Keratinocyte (primary cell): ENCODE results near the gene ZNF300.

Source experiments
- EZH2 ChIP-seq: IDR thresholded peaks from one replicate; pipeline ENCODE4 v1.6.1; 2012; ENCODE audit warnings: inconsistent platforms, mild to moderate bottlenecking, low read length, moderate library complexity
- TF ChIP-seq, protein P1 (sequence below), 3 experiments: IDR thresholded peaks in 1 of 3; conservative IDR thresholded peaks in 1 of 3; optimal IDR thresholded peaks in 1 of 3; 2 replicates in 2 of 3; 3 replicates in 1 of 3; pipeline versions ENCODE3 to v1.5.1; 2011; ENCODE audit warnings: low read length in 3 of 3, mild to moderate bottlenecking in 3 of 3, moderate library complexity in 2 of 3, control low read depth in 1 of 3, inconsistent platforms in 1 of 3; ENCODE audit not compliant: insufficient read depth in 2 of 3; ENCODE audit errors: extremely low read depth in 1 of 3

DNA sequence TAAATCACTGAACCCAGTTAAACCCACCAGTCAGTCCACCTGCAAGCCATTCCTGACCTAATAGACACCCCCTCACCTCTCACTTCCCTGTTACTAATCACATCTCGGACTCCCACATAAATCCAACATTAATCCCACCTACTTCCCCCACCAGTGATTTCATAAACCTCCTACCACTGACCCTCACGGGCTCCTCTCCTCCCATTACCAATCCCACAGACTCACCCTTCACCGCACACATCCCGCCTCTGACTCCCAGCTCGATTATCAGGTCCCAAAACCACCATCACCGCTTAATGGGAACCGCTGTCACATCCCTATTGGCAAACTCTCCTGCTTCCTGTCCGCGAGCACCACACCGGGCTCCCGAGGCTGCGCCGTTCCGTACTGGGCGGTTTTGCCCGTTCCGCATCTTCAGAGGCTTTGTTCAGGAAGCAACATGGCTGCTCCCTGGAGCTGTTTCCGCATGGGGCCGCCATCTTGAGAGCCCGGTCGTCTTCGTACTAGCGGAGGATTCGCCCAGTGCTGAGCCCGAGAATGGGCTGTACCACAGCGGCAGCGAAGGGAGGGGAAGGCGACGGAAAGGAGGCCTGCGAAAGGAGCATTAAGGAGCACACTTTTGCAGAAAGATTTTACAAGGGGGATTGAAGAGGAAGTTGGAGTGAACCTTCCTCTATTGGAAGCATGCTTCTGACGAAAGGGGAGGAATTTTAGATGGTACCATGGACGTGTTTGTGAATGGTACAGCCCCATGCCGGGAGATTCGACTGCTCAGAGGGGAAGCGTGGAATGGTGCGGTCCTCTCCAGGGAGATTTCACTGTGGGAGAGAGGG, at the start of gene ZNF300:
- TF ChIP-seq, protein P1, sequence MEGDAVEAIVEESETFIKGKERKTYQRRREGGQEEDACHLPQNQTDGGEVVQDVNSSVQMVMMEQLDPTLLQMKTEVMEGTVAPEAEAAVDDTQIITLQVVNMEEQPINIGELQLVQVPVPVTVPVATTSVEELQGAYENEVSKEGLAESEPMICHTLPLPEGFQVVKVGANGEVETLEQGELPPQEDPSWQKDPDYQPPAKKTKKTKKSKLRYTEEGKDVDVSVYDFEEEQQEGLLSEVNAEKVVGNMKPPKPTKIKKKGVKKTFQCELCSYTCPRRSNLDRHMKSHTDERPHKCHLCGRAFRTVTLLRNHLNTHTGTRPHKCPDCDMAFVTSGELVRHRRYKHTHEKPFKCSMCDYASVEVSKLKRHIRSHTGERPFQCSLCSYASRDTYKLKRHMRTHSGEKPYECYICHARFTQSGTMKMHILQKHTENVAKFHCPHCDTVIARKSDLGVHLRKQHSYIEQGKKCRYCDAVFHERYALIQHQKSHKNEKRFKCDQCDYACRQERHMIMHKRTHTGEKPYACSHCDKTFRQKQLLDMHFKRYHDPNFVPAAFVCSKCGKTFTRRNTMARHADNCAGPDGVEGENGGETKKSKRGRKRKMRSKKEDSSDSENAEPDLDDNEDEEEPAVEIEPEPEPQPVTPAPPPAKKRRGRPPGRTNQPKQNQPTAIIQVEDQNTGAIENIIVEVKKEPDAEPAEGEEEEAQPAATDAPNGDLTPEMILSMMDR (optimal IDR thresholded peaks at IDR 0.05 in 1 of 3, IDR thresholded peaks at IDR 0.05 in 1 of 3, conservative IDR thresholded peaks at IDR 0.05 in 1 of 3; ENCODE audit: extremely low read depth in 1 of 3, insufficient read depth in 2 of 3, low read length in 3 of 3): no peak
- no peak for TF ChIP-seq EZH2
